Ramos (cell line): ENCODE results near the gene KCNQ1OT1.

Source experiments
- in situ Hi-C: fragments of 300-500 bp; cut with MboI; formaldehyde crosslinking; loops from one replicate; pipeline ENCODE4 v1.14.3; 2022; ENCODE audit warnings: low sequenced_read_pairs; ENCODE audit not compliant: unreplicated experiment

KCNQ1OT1 gene

GRCh38 chr11:2689651-2690575, 9.9 kb downstream of the KCNQ1OT1 start:
- in situ Hi-C loops: no loop called here

GRCh38 chr11:2688381-2689231, 11.2 kb downstream of the KCNQ1OT1 start:
- in situ Hi-C loops: no loop called here

DNA sequence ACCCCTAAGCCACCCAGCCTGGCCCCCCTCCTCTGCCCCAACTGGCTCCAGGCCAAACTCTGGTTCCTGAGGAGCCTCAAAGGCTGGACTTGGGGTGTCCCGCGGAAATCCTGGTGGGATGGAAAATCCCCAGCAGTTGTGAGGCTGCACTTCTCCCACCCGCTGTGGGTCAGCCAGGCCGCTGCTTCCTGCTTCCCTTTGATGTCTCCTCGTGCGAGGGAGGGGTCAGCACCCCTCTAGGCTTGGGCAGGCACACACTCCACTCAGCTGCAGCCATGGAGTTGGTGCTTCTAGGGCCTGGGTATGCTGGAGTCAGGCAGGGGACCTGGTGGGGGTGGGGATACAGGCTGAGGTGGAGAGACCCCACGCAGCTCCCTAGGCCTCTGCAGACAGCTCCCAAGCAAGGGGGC, 12.0 kb downstream of the KCNQ1OT1 start:
- in situ Hi-C loops: no loop called here

- in situ Hi-C loops: no loop called here
Observed at GRCh38 chr11:2687223-2687530, 12.6 kb downstream of the KCNQ1OT1 start.

DNA sequence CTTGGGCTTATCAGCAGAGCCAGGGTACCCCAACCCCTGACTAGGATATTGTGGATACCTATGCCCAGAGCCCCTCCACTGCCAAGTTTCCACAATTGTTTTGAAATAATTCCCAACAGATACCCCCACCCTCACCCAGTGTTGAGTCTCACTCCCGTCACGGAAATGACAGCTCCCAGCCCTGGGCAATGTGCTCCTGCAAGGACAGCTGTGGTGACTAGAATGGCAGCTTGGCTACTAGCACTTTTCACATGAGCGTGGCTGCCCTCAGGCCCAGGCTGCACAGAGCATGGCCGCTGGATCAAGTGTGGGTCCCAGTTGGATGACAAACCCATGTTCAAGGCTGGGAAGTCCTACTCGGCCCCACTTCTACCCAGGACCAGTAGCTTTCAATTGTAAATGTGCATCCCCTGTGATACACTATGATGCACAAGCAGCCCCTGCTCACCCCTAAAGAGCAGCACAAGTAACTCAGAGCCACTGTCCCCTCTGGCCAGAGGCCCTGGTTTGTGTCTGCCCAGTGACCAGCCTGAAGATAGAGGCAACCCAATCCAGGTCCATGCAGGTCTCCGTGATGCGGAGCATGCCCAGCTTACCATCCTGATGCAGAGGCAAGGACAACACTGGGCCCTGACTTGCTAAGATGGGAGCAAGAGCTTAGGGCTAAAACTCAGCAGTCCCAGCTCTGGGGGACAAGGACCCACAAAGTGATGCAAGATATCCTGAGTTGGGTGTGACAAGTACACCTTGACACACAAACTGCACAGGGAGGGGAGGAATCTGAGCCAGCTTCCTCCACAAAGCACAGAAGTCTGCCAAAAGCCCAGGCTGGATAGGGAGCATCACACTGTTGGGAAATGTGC, 13.2 kb downstream of the KCNQ1OT1 start:
- in situ Hi-C loops: no loop called here

DNA sequence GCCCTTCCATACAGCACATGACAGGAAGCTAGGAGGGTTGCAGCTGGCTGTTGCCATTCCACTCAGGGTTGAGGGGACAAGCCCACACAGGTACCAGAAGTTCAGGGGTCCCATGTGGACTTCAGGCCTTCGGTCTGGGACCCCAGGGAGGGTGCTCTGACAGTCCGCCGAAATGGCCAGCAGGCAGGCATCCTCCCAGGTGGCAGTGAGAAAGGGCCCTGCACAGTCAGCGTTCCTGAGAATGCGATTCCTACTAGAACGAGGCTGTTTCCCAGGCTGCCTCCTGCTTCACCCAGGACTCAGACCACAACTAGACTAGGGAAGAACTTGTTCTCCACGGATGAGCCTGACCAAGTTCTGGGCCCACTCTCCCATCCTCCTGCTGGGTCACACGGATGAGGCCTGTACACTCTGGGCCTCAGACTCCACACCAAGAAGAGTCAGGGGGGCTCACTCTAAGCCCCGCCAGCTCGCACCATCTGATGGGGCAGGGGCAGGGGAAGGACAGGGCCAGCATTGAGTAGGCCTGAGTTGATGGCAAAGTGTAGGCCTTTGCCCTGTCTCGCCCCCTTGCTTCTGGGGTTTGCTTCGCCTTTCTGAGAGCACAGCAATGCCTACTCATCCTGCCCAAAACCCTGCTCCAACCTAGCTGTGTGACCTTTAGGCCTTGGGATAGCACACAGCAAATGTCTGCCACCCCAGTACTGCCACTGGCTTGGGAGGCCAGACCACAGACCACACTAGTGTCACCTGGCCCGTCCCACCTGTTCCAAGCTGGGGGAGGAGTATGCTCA, 14.0 kb downstream of the KCNQ1OT1 start:
- in situ Hi-C loops: no loop called here

DNA sequence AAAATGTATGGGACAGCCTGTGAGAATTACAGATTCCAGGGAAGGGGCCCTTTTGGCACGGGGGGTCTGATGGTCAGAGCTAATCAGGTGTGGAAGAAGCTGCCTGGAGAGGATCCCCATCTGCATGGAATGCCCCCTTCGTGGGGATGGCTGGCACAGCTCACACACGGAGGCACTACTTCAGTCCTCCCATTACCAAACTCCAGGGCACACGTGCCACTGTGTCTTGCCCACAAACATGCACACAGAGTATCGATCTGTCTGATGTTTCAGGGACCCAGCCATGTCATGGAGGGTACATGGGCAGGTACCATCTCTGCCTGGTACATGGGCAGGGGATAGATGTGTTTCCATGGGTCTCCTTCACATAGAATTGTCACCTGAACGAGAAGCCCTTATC, 14.7 kb downstream of the KCNQ1OT1 start:
- in situ Hi-C loops: no loop called here

DNA sequence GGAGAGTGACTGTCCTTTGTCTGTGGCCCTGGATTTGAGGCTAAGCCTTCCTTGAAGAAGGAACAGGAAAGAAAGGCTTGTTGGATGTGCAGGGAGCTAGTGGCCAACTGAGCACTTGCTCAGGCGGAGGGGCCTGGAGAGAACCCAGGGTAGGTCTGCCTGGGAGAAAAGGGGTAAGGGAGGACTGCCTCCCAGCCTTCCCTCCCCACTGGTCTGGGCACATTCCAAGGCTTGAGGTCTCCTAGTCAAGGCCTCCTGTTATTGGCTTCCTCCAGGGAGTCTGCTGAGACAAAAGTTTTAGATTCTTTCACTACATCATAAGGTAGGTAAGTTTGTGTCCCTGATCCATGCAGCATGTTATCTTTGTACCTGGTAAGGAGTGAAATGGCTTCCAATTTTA, 15.2 kb downstream of the KCNQ1OT1 start:
- in situ Hi-C loops: no loop called here

DNA sequence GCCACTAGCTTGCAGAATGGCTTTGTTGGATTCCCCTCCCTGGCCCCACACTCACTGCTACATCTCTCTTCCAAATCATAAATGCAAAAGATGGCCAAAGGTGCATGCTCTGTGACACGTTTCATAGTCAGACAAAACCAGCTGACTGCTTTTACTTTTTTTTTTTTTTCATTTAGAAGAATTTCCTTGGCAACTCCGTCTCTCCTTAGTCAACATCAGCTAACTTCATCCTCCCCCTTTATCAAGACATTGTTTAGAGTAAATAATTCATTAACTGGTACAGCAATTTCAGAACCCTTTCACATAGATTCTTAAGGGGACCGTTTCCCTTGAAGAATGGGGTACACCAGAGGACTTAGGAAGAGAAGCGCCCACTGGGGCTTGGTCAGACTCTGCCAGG, 16.0 kb downstream of the KCNQ1OT1 start:
- in situ Hi-C loops: no loop called here

- in situ Hi-C loops: no loop called here
Observed at GRCh38 chr11:2681408-2682145, 18.2 kb downstream of the KCNQ1OT1 start.

GRCh38 chr11:2679011-2679676, 20.6 kb downstream of the KCNQ1OT1 start:
- in situ Hi-C loops: no loop called here

- in situ Hi-C loops: no loop called here
Observed at GRCh38 chr11:2678396-2678795, 21.4 kb downstream of the KCNQ1OT1 start.

GRCh38 chr11:2677127-2677526, 22.7 kb downstream of the KCNQ1OT1 start:
- in situ Hi-C loops: no loop called here

- in situ Hi-C loops: no loop called here
Observed at GRCh38 chr11:2675540-2675939, 24.3 kb downstream of the KCNQ1OT1 start.

- in situ Hi-C loops: no loop called here
Observed at GRCh38 chr11:2674658-2675131, 25.1 kb downstream of the KCNQ1OT1 start.

GRCh38 chr11:2673871-2674471, 25.8 kb downstream of the KCNQ1OT1 start:
- in situ Hi-C loops: no loop called here

DNA sequence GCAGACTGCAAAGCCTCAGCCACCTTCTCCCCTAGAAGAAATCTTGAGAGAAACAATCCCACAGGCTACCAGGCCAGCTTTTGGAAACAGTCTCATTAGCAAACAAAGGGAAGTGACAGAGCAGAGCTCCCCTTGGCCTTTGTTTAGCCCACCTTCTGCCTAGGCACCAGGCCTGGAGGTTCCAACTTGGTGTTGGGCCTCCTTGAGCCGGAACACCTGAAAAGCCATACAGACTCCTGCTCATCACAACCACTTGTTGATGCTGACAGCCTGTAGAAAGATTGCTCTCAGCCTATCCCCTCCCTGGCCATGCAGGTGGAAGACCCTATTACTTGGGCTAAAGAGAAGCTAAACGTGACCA, 26.6 kb downstream of the KCNQ1OT1 start:
- in situ Hi-C loops: no loop called here
